IMR-90 (cell line): Measurements from ENCODE around the gene DOCK1. TPM values are rescaled to one million over a fixed set of nuclear protein-coding genes. Genes with fewer than 3 reads are reported as not detected.

Experiments
- ATAC-seq: fragments of 200-7000 bp; cut with Tn5 transposase; 2 replicates; pipeline ENCODE4 v1.9.1; 2020; ENCODE audit warnings: low read depth, mild to moderate bottlenecking, moderate library complexity
- BruUV-seq: library from RNA; stranded (reverse); fragments of 400-500 nt; replicated peaks from 2 replicates; lab custom pipeline; 2021; lab: Mats Ljungman, UMichigan
- CTCF ChIA-PET: fragments of 300-600 bp; formaldehyde crosslinking; extraction: SDS; loops from one replicate; lab custom pipeline; 2021; ENCODE audit warnings: antibody characterized with exemption; lab: Yijun Ruan, JAX
- POLR2A ChIA-PET: fragments of 300-600 bp; sonication (Branson Sonifier 250); formaldehyde crosslinking; loops from one replicate; lab custom pipeline; 2022; ENCODE audit warnings: antibody characterized with exemption; ENCODE audit not compliant: unreplicated experiment; lab: Charles Lee
- DNase-seq: peaks from one replicate; pipeline ENCODE4 v3.0.0; 2013
- H2AFZ ChIP-seq: replicated peaks from 2 replicates; pipeline ENCODE3; 2013; ENCODE audit warnings: low read length, mild to moderate bottlenecking; ENCODE audit not compliant: poor library complexity
- H2AK5ac ChIP-seq: 2 replicates; pipeline ENCODE4 v1.6.1; 2013; ENCODE audit warnings: low read depth, low read length, inconsistent platforms
- H2AK9ac ChIP-seq: replicated peaks from 2 replicates; pipeline ENCODE3; 2013; ENCODE audit warnings: mild to moderate bottlenecking, low read depth, low read length, moderate library complexity; ENCODE audit not compliant: poor library complexity
- H2BK120ac ChIP-seq: 2 replicates; pipeline ENCODE4 v1.6.1; 2013; ENCODE audit warnings: low read depth, low read length, inconsistent platforms
- H2BK15ac ChIP-seq: 3 replicates; pipeline ENCODE4 v1.6.1; 2013; ENCODE audit warnings: low read depth, low read length, inconsistent platforms
- H2BK20ac ChIP-seq: 2 replicates; pipeline ENCODE4 v1.6.1; 2013; ENCODE audit warnings: low read depth, mild to moderate bottlenecking, inconsistent platforms, low read length, moderate library complexity
- H2BK5ac ChIP-seq: 2 replicates; pipeline ENCODE4 v1.6.1; 2013; ENCODE audit warnings: mild to moderate bottlenecking, low read depth, low read length, inconsistent platforms; ENCODE audit not compliant: poor library complexity, severe bottlenecking
- H3K14ac ChIP-seq: replicated peaks from 2 replicates; pipeline ENCODE4 v1.6.1; 2013; ENCODE audit warnings: low read depth, low read length, inconsistent platforms
- H3K18ac ChIP-seq: 2 replicates; pipeline ENCODE4 v1.6.1; 2013; ENCODE audit warnings: low read depth, low read length, control low read depth
- H3K23ac ChIP-seq: 2 replicates; pipeline ENCODE4 v1.6.1; 2013; ENCODE audit warnings: low read depth, low read length, inconsistent platforms
- H3K27ac ChIP-seq: 2 replicates; pipeline ENCODE4 v1.5.1; 2013; ENCODE audit warnings: mild to moderate bottlenecking, control low read depth, low read length; ENCODE audit not compliant: insufficient read depth
- H3K27me3 ChIP-seq: 2 replicates; pipeline ENCODE4 v1.6.1; 2013; ENCODE audit warnings: low read length; ENCODE audit not compliant: control insufficient read depth, insufficient read depth
- H3K36me3 ChIP-seq: 2 replicates; pipeline ENCODE4 v1.6.1; 2013; ENCODE audit warnings: low read length, mixed read lengths; ENCODE audit not compliant: control insufficient read depth, insufficient read depth
- H3K4ac ChIP-seq: 2 replicates; pipeline ENCODE4 v1.6.1; 2013; ENCODE audit warnings: low read depth, low read length, inconsistent platforms
- H3K4me1 ChIP-seq: 2 replicates; pipeline ENCODE4 v1.6.1; 2013; ENCODE audit warnings: low read length, mixed read lengths; ENCODE audit not compliant: control insufficient read depth, insufficient read depth
- H3K4me2 ChIP-seq: 2 replicates; pipeline ENCODE4 v1.6.1; 2013; ENCODE audit warnings: low read depth, mild to moderate bottlenecking, control low read depth, low read length, moderate library complexity
- H3K4me3 ChIP-seq: 2 replicates; pipeline ENCODE4 v1.5.1; 2013; ENCODE audit warnings: low read depth, mild to moderate bottlenecking, control low read depth, low read length, moderate library complexity; ENCODE audit not compliant: insufficient read depth
- H3K56ac ChIP-seq: 2 replicates; pipeline ENCODE4 v1.6.1; 2013; ENCODE audit warnings: low read length, inconsistent platforms; ENCODE audit not compliant: insufficient read depth; ENCODE audit errors: extremely low read depth
- H3K79me1 ChIP-seq, 2 experiments: 2 replicates each; pipeline ENCODE4 v1.6.1; 2013; ENCODE audit warnings: low read length in 2 of 2, inconsistent platforms in 1 of 2, low read depth in 1 of 2
- H3K9ac ChIP-seq: 2 replicates; pipeline ENCODE4 v1.6.1; 2013; ENCODE audit warnings: low read depth, low read length, control low read depth
- H3K9me1 ChIP-seq: 2 replicates; pipeline ENCODE4 v1.6.1; 2013; ENCODE audit warnings: low read length, inconsistent platforms; ENCODE audit not compliant: insufficient read depth
- H3K9me3 ChIP-seq: 2 replicates; pipeline ENCODE4 v1.6.1; 2013; ENCODE audit warnings: low read length; ENCODE audit not compliant: control insufficient read depth, insufficient read depth
- H4K20me1 ChIP-seq: 2 replicates; pipeline ENCODE4 v1.6.1; 2013; ENCODE audit warnings: low read length, inconsistent platforms; ENCODE audit not compliant: insufficient read depth
- H4K5ac ChIP-seq: 2 replicates; pipeline ENCODE4 v1.6.1; 2013; ENCODE audit warnings: mild to moderate bottlenecking, low read depth, low read length, control low read depth
- H4K8ac ChIP-seq, 2 experiments: 2 replicates each; pipeline ENCODE4 v1.6.1; 2013; ENCODE audit warnings: low read depth in 2 of 2, low read length in 2 of 2, control low read depth in 1 of 2, inconsistent platforms in 1 of 2
- H4K91ac ChIP-seq: 2 replicates; pipeline ENCODE4 v1.6.1; 2013; ENCODE audit warnings: low read depth, low read length, inconsistent platforms; ENCODE audit not compliant: insufficient read depth
- CEBPB ChIP-seq: IDR thresholded peaks from 2 replicates; pipeline ENCODE4 v1.6.1; 2012; ENCODE audit warnings: low read depth, low read length, improper control_type of control experiment
- CHD1 ChIP-seq: IDR thresholded peaks from 2 replicates; pipeline ENCODE4 v1.6.1; 2012; ENCODE audit warnings: low read depth, low read length, improper control_type of control experiment
- CTCF ChIP-seq: conservative IDR thresholded peaks from 2 replicates; pipeline ENCODE4 v1.5.1; 2012; ENCODE audit warnings: mild to moderate bottlenecking, low read depth, low read length, improper control_type of control experiment
- FOS ChIP-seq: fragments of 150-350 bp; IDR thresholded peaks from 2 replicates; pipeline ENCODE4 v1.6.1; 2016; ENCODE audit warnings: low read depth, low read length
- MAFK ChIP-seq: IDR thresholded peaks from 2 replicates; pipeline ENCODE4 v1.6.1; 2012; ENCODE audit warnings: low read depth, low read length, improper control_type of control experiment
- MAZ ChIP-seq: IDR thresholded peaks from 2 replicates; pipeline ENCODE4 v1.6.1; 2012; ENCODE audit warnings: low read depth, mild to moderate bottlenecking, low read length, improper control_type of control experiment, moderate library complexity, borderline replicate concordance
- NFE2L2 ChIP-seq: fragments of 150-350 bp; IDR thresholded peaks from 2 replicates; pipeline ENCODE4 v1.6.1; 2016; ENCODE audit warnings: low read depth, mild to moderate bottlenecking, low read length
- POLR2A ChIP-seq: IDR thresholded peaks from 2 replicates; pipeline ENCODE4 v1.6.1; 2012; ENCODE audit warnings: mild to moderate bottlenecking, low read depth, low read length
- RFX5 ChIP-seq: IDR thresholded peaks from 2 replicates; pipeline ENCODE4 v1.8.0; 2012; ENCODE audit warnings: low read depth, mild to moderate bottlenecking, low read length, moderate library complexity
- USF2 ChIP-seq: fragments of 150-350 bp; IDR thresholded peaks from 2 replicates; pipeline ENCODE4 v1.6.1; 2017; ENCODE audit warnings: mild to moderate bottlenecking, antibody characterized with exemption, low read length, low read depth
- WGBS, 2 experiments: methylation state at CpG; one replicate each; pipeline versions ENCODE4 v1.1.5 to v1.1.7; 2013; ENCODE audit warnings: missing lambda C conversion rate in 2 of 2; ENCODE audit not compliant: insufficient read length in 1 of 2; ENCODE audit errors: extremely low coverage in 2 of 2; 5-methylcytosine and 5-hydroxymethylcytosine counted together
- dilution Hi-C: fragments of 300-500 bp; cut with HindIII; formaldehyde crosslinking; loops from one replicate; pipeline ENCODE4 v1.14.3; 2018; ENCODE audit warnings: low sequenced_read_pairs; ENCODE audit not compliant: unreplicated experiment
- in situ Hi-C: fragments of 300-500 bp; cut with MboI; formaldehyde crosslinking; loops from 3 replicates; pipeline ENCODE4 v1.14.3; 2019; ENCODE audit warnings: low sequenced_read_pairs, inconsistent platforms, mixed read lengths
- intact Hi-C: fragments of 100-400 bp; cut with micrococcal nuclease; formaldehyde crosslinking; loops from 2 replicates; pipeline ENCODE4 v1.10.0; 2022
- polyA plus RNA-seq, 3 experiments: library from polyadenylated mRNA; depleted of rRNA; stranded (reverse); fragments of >200 nt; gene quantifications; 2 replicates each; pipeline ENCODE4 v1.2.3, GENCODE V29; 2012; ENCODE audit warnings: low replicate concordance in 1 of 3
- total RNA-seq: library from RNA; depleted of rRNA; stranded (reverse); fragments of >200 nt; gene quantifications from 2 replicates; pipeline ENCODE4 v1.2.3, GENCODE V29; 2012

The DOCK1 gene
- total and polyA plus RNA-seq, 2 of the 4 experiments (the other 2 are of a cell fraction), result 28.2 to 71.0 TPM

GRCh38 chr10:126959431-126959830 is 54.2 kb downstream of the DOCK1 start:
- H2AK5ac ChIP-seq, result no peak overlapping the region
- 0 out of 2 replicates have a peak, but pooled peaks cover 1% of the 10 kb centered on the region for H3K36me3 ChIP-seq
- H3K4ac ChIP-seq, result no peak overlapping the region
- ATAC-seq (no peak), DNase-seq (no peak)
- in situ Hi-C loops (no loop called here), dilution Hi-C loops (no loop called here), intact Hi-C loops (no loop called here)
- no peaks in the 10 kb centered on the region for H3K9me3 ChIP-seq
- H3K23ac ChIP-seq, result no peak overlapping the region
- no CpG with 5 or more reads among the region's 4 CpGs for WGBS, 2 experiments
- no peaks in the 10 kb centered on the region for H3K27me3 ChIP-seq
- H3K9me1 ChIP-seq, result peaks cover 33% of the 10 kb centered on the region
- TF ChIP-seq CEBPB (no peak), CHD1 (no peak), MAZ (no peak), USF2 (no peak), MAFK (no peak), CTCF (no peak), NFE2L2 (no peak), RFX5 (no peak), FOS (no peak), POLR2A (no peak)
- H3K4me3 ChIP-seq, result no peak overlapping the region
- no peak overlapping the region for H3K27ac ChIP-seq
- no peak overlapping the region for H3K9ac ChIP-seq
- no peak overlapping the region for H2BK15ac ChIP-seq
- ChIA-PET CTCF (no interaction called here), POLR2A (no interaction called here)
- H3K4me2 ChIP-seq, result no peak overlapping the region
- BruUV-seq, result no TSS peak
- no peak overlapping the region for H3K14ac ChIP-seq
- peaks cover 75% of the 10 kb centered on the region for H4K20me1 ChIP-seq
- H2AK9ac ChIP-seq, result no peak overlapping the region
- H4K5ac ChIP-seq, result no peak overlapping the region
- H2BK120ac ChIP-seq, result no peak overlapping the region
- H4K91ac ChIP-seq, result no peak overlapping the region
- H3K4me1 ChIP-seq, result peaks cover 7% of the 10 kb centered on the region
- H4K8ac ChIP-seq, result no peak overlapping the region
- H2AFZ ChIP-seq, result no peak overlapping the region
- no peak overlapping the region for H2BK5ac ChIP-seq
- no peak overlapping the region for H3K18ac ChIP-seq
- H3K79me1 ChIP-seq, result peaks cover 38 to 77% of the 10 kb centered on the region in 2 experiments
- H3K56ac ChIP-seq, result no peak overlapping the region
- H2BK20ac ChIP-seq, result no peak overlapping the region
